Measurements from ENCODE around the gene CTNNA3. TPM values are rescaled to one million over a fixed set of nuclear protein-coding genes. Genes with fewer than 3 reads are reported as not detected.

The CTNNA3 gene
- polyA plus RNA-seq, 1 donor from 2014 or later: 0.14 TPM

- Histone ChIP-seq H3K79me2 (replicated peaks; ENCODE audit: insufficient read depth, low read length) (no peaks in the 10 kb centered on the region), H3K9ac (ENCODE audit: low read length) (no peak overlapping the region)
These were observed 1752.5 kb downstream of the CTNNA3 start for GRCh38 chr10:65943451-65943850.

More at GRCh38 chr10:65943451-65943850, 1752.5 kb downstream of the CTNNA3 start:
- H3K36me3 ChIP-seq (ENCODE audit: insufficient read depth, low read length): no peaks in the 10 kb centered on the region
- H3K4me3 ChIP-seq (ENCODE audit: low read length): no peak overlapping the region
- H3K4me2 ChIP-seq (ENCODE audit: low read length): no peak overlapping the region
- TF ChIP-seq MXI1 (conservative IDR thresholded peaks at IDR 0.05; ENCODE audit: poor library complexity, severe bottlenecking) (no peak), CTCF (IDR thresholded peaks at IDR 0.05; ENCODE audit: poor library complexity, severe bottlenecking) (no peak), SMC3 (conservative IDR thresholded peaks at IDR 0.05; ENCODE audit: poor library complexity) (no peak), REST (IDR thresholded peaks at IDR 0.05; ENCODE audit: borderline replicate concordance) (no peak), TAF1 (IDR thresholded peaks at IDR 0.05; ENCODE audit: low read depth) (no peak), RAD21 (conservative IDR thresholded peaks at IDR 0.05) (no peak), EZH2 (IDR thresholded peaks at IDR 0.05; ENCODE audit: borderline replicate concordance, insufficient read depth, low read length, poor library complexity, severe bottlenecking) (no peak), POLR2AphosphoS5 (IDR thresholded peaks at IDR 0.05) (no peak), EP300 (conservative IDR thresholded peaks at IDR 0.05; ENCODE audit: poor library complexity, severe bottlenecking) (no peak)
- no peaks in the 10 kb centered on the region for H3K27me3 ChIP-seq (ENCODE audit: insufficient read depth, low read depth, low read length)
- H4K20me1 ChIP-seq (ENCODE audit: insufficient read depth): no peaks in the 10 kb centered on the region
- no peaks in the 10 kb centered on the region for H3K9me3 ChIP-seq (ENCODE audit: low read length)
- H3K27ac ChIP-seq (ENCODE audit: low read length): no peak overlapping the region
- H3K9me2 ChIP-seq (ENCODE audit: insufficient read depth, low read length): no peaks in the 10 kb centered on the region
- H3F3A ChIP-seq (ENCODE audit: insufficient read depth, low read length, poor library complexity, severe bottlenecking): no peaks in the 10 kb centered on the region
- H2AFZ ChIP-seq (ENCODE audit: low read depth, low read length): no peak overlapping the region
